Panc1 (cell line): ENCODE measurements around the gene TPBGL. TPM values are rescaled to one million over a fixed set of nuclear protein-coding genes. Genes with fewer than 3 reads are reported as not detected.
A peak's percentile ranks its signal among the peaks of the same experiment; 100 is the strongest.

ENCODE experiments used
- ATAC-seq: fragments of 200-7000 bp; cut with Tn5 transposase; 2 replicates; pipeline ENCODE4 v1.9.1; 2020; ENCODE audit warnings: mild to moderate bottlenecking, moderate library complexity
- BruUV-seq: library from RNA; stranded (reverse); fragments of 400-500 nt; replicated peaks from 2 replicates; lab custom pipeline; 2021; lab: Mats Ljungman, UMichigan
- CTCF ChIA-PET: fragments of 300-600 bp; sonication (Branson Sonifier 250); formaldehyde crosslinking; loops from one replicate; lab custom pipeline; 2022; ENCODE audit warnings: antibody characterized with exemption; lab: Charles Lee
- POLR2A ChIA-PET: fragments of 300-600 bp; sonication (Branson Sonifier 250); formaldehyde crosslinking; loops from one replicate; lab custom pipeline; 2022; ENCODE audit warnings: antibody characterized with exemption; lab: Charles Lee
- DNase-seq: peaks from one replicate; pipeline ENCODE4 v3.0.0-alpha.2; 2010; ENCODE audit warnings: low read depth, low spot score
- H3K27ac ChIP-seq: 2 replicates; pipeline ENCODE4 v1.5.1; 2011; ENCODE audit warnings: mild to moderate bottlenecking, low read length, inconsistent platforms
- H3K27me3 ChIP-seq: fragments of 200-500 bp; sonication (Bioruptor generic); 2 replicates; pipeline ENCODE4 v1.6.0; 2014; ENCODE audit warnings: low read length, inconsistent platforms; ENCODE audit not compliant: control insufficient read depth, insufficient read depth
- H3K36me3 ChIP-seq: fragments of 200-500 bp; sonication (Bioruptor generic); 2 replicates; pipeline ENCODE4 v1.5.1; 2014; ENCODE audit warnings: inconsistent platforms, mild to moderate bottlenecking, low read length, moderate library complexity; ENCODE audit not compliant: control insufficient read depth, insufficient read depth
- H3K4me1 ChIP-seq: 2 replicates; pipeline ENCODE4 v1.5.1; 2011; ENCODE audit warnings: inconsistent platforms, mild to moderate bottlenecking, low read length, moderate library complexity; ENCODE audit not compliant: control insufficient read depth, insufficient read depth
- H3K4me3 ChIP-seq, 2 experiments: 2 replicates each; pipeline ENCODE4 v1.5.1; 2011 to 2012; ENCODE audit warnings: low read depth in 2 of 2, low read length in 2 of 2, mild to moderate bottlenecking in 2 of 2, inconsistent platforms in 1 of 2, moderate library complexity in 1 of 2
- H3K9me3 ChIP-seq: fragments of 200-500 bp; sonication (Bioruptor generic); 2 replicates; pipeline ENCODE4 v1.5.1; 2014; ENCODE audit warnings: low read depth, mild to moderate bottlenecking, inconsistent platforms, low read length, moderate library complexity; ENCODE audit not compliant: control insufficient read depth, insufficient read depth
- POLR2AphosphoS5 ChIP-seq: IDR thresholded peaks from 2 replicates; pipeline ENCODE4 v1.6.1; 2012; ENCODE audit warnings: mild to moderate bottlenecking, low read depth, low read length, moderate library complexity
- SIN3A ChIP-seq: IDR thresholded peaks from 2 replicates; pipeline ENCODE4 v1.6.1; 2012; ENCODE audit warnings: low read depth, mild to moderate bottlenecking, low read length, moderate library complexity, borderline replicate concordance; ENCODE audit not compliant: insufficient read depth
- TCF7L2 ChIP-seq: IDR thresholded peaks from 2 replicates; pipeline ENCODE4 v1.6.1; 2011; ENCODE audit warnings: mild to moderate bottlenecking, low read depth, low read length, inconsistent platforms
- in situ Hi-C: cut with HindIII; loops from 2 replicates; pipeline ENCODE4 v1.10.0; 2016; ENCODE audit warnings: low sequenced_read_pairs, low pct_unique_long_range_greater_than_20kb
- intact Hi-C: fragments of 100-400 bp; cut with micrococcal nuclease; formaldehyde crosslinking; loops from one replicate; pipeline ENCODE4 v1.10.0; 2022; ENCODE audit not compliant: unreplicated experiment
- total RNA-seq: library from RNA; stranded (reverse); gene quantifications from one replicate; pipeline ENCODE4 v1.2.1, GENCODE V29; 2021; ENCODE audit not compliant: unreplicated experiment
- TF ChIP-seq, protein P1 (sequence below): fragments of 450-650 bp; IDR thresholded peaks from 2 replicates; pipeline ENCODE4 v1.5.1; 2017; ENCODE audit warnings: mild to moderate bottlenecking
- TF ChIP-seq, protein P2 (sequence below), 2 experiments: IDR thresholded peaks; 2 replicates each; pipeline ENCODE4 v1.6.1; 2011 to 2012; ENCODE audit warnings: low read depth in 2 of 2, control low read depth in 1 of 2, low read length in 1 of 2, mild to moderate bottlenecking in 1 of 2, moderate library complexity in 1 of 2; ENCODE audit not compliant: insufficient read depth in 1 of 2

The TPBGL gene
- total RNA-seq, 1 experiment from 2014 or later = 0.54 TPM

DNA sequence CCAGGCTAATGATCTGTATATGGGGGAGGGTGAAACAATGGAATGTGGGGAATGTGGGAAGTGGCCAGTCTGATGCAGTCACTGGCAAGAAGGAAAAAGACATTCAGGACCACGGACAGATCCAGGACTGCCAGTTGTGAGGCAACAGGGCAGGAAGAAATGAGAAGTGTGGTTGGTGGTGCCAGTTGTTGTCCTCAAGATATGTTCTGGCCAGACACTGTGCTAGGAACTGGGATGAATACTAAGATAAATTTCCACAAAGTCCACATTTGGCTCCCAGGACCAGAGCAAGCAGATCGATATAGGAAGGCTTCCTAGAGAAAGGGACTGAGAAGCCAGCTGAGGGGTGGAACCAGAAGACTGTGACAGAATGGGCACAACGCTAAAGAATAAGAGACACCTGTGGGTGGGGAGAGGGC lies 6.8 kb upstream of the TPBGL start:
- no peak for ATAC-seq
- TF ChIP-seq SIN3A = no peak
- TF ChIP-seq, protein P1, sequence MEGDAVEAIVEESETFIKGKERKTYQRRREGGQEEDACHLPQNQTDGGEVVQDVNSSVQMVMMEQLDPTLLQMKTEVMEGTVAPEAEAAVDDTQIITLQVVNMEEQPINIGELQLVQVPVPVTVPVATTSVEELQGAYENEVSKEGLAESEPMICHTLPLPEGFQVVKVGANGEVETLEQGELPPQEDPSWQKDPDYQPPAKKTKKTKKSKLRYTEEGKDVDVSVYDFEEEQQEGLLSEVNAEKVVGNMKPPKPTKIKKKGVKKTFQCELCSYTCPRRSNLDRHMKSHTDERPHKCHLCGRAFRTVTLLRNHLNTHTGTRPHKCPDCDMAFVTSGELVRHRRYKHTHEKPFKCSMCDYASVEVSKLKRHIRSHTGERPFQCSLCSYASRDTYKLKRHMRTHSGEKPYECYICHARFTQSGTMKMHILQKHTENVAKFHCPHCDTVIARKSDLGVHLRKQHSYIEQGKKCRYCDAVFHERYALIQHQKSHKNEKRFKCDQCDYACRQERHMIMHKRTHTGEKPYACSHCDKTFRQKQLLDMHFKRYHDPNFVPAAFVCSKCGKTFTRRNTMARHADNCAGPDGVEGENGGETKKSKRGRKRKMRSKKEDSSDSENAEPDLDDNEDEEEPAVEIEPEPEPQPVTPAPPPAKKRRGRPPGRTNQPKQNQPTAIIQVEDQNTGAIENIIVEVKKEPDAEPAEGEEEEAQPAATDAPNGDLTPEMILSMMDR = no peak
- no peak for TF ChIP-seq POLR2AphosphoS5
- TF ChIP-seq TCF7L2 = no peak
- TF ChIP-seq, protein P2, sequence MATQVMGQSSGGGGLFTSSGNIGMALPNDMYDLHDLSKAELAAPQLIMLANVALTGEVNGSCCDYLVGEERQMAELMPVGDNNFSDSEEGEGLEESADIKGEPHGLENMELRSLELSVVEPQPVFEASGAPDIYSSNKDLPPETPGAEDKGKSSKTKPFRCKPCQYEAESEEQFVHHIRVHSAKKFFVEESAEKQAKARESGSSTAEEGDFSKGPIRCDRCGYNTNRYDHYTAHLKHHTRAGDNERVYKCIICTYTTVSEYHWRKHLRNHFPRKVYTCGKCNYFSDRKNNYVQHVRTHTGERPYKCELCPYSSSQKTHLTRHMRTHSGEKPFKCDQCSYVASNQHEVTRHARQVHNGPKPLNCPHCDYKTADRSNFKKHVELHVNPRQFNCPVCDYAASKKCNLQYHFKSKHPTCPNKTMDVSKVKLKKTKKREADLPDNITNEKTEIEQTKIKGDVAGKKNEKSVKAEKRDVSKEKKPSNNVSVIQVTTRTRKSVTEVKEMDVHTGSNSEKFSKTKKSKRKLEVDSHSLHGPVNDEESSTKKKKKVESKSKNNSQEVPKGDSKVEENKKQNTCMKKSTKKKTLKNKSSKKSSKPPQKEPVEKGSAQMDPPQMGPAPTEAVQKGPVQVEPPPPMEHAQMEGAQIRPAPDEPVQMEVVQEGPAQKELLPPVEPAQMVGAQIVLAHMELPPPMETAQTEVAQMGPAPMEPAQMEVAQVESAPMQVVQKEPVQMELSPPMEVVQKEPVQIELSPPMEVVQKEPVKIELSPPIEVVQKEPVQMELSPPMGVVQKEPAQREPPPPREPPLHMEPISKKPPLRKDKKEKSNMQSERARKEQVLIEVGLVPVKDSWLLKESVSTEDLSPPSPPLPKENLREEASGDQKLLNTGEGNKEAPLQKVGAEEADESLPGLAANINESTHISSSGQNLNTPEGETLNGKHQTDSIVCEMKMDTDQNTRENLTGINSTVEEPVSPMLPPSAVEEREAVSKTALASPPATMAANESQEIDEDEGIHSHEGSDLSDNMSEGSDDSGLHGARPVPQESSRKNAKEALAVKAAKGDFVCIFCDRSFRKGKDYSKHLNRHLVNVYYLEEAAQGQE (IDR thresholded peaks at IDR 0.05; ENCODE audit: insufficient read depth in 1 of 2, low read depth in 2 of 2, low read length in 1 of 2) = peak; percentile 96 to 97
- ChIA-PET CTCF (no interaction called here), POLR2A (no interaction called here)
- BruUV-seq = no TSS peak
- in situ Hi-C loops (loop anchor here (25.0 kb wide), 1 partner anchor 221 kb away; no protein-coding TSS in a partner anchor), intact Hi-C loops (no loop called here)
- H3K27me3 ChIP-seq = no peaks in the 10 kb centered on the region
- no peaks in the 10 kb centered on the region for H3K9me3 ChIP-seq
- no peak overlapping the region for H3K27ac ChIP-seq
- no peak for DNase-seq
- H3K4me1 ChIP-seq = no peaks in the 10 kb centered on the region
- no peak overlapping the region for H3K4me3 ChIP-seq
- H3K36me3 ChIP-seq = no peaks in the 10 kb centered on the region

DNA sequence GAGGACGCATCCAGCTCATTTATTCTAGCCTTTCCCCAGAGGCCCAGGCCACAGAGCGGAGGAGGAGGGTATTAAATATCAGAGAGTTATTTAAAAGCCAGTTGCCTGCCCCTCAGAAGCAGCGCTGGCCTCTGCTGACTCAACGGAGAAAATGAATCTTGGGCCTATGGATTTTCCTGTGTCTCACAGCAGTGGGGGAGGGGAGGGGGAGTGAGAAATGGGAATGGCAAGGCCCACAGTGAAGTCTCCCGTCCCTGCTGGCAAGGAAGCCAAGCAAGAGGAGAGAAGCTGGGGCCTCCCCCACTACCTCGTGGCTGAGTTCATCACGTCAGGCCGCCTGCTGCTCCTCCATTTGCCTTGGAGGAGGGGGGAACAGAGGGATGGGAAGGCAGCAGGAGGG lies 4.5 kb upstream of the TPBGL start:
- Histone ChIP-seq H3K4me3 (no peak overlapping the region), H3K27ac (no peak overlapping the region), H3K36me3 (no peaks in the 10 kb centered on the region), H3K4me1 (no peaks in the 10 kb centered on the region), H3K27me3 (no peaks in the 10 kb centered on the region), H3K9me3 (no peaks in the 10 kb centered on the region)
- POLR2A ChIA-PET = no interaction called here
- ATAC-seq (no peak), DNase-seq (no peak)
- BruUV-seq = no TSS peak
- intact Hi-C loops = no loop called here
- CTCF ChIA-PET = no interaction called here
- TF ChIP-seq, protein P1 = no peak
- TF ChIP-seq POLR2AphosphoS5 (no peak), TCF7L2 (no peak), SIN3A (no peak)
- TF ChIP-seq, protein P2 (IDR thresholded peaks at IDR 0.05; ENCODE audit: insufficient read depth in 1 of 2, low read depth in 2 of 2, low read length in 1 of 2) = no peak
- in situ Hi-C loops = loop anchor here (25.0 kb wide), 1 partner anchor 224 kb away; no protein-coding TSS in a partner anchor
